GM12878 (cell line): ENCODE measurements around the gene UMAD1. TPM values are rescaled to one million over a fixed set of nuclear protein-coding genes. Genes with fewer than 3 reads are reported as not detected.

Source experiments
- ATF7 ChIP-seq: fragments of 450-650 bp; IDR thresholded peaks from 2 replicates; pipeline ENCODE4 v1.6.1; 2016; ENCODE audit warnings: low read depth, mild to moderate bottlenecking
- CHD2 ChIP-seq: IDR thresholded peaks from 2 replicates; pipeline ENCODE4 v1.6.1; 2011; ENCODE audit warnings: low read depth, low read length, improper control_type of control experiment, borderline replicate concordance
- CREM ChIP-seq: IDR thresholded peaks from 2 replicates; pipeline ENCODE4 v1.6.1; 2014; ENCODE audit warnings: antibody characterized with exemption, low read depth
- DPF2 ChIP-seq: fragments of 450-650 bp; IDR thresholded peaks from 2 replicates; pipeline ENCODE4 v1.6.1; 2017; ENCODE audit warnings: mild to moderate bottlenecking
- EGR1 ChIP-seq, 2 experiments: IDR thresholded peaks; 1 replicate in 1 of 2; 2 replicates in 1 of 2; pipeline ENCODE4 v1.6.1; 2011 to 2012; ENCODE audit warnings: low read depth in 2 of 2, low read length in 2 of 2, borderline replicate concordance in 1 of 2, mild to moderate bottlenecking in 1 of 2, moderate library complexity in 1 of 2
- EP300 ChIP-seq, 2 experiments: fragments of 150-350 bp in 1 of 2; IDR thresholded peaks; 2 replicates each; pipeline ENCODE4 v1.6.1; 2011 to 2012; ENCODE audit warnings: low read depth in 2 of 2, low read length in 2 of 2, borderline replicate concordance in 1 of 2, improper control_type of control experiment in 1 of 2, inconsistent platforms in 1 of 2; ENCODE audit not compliant: control insufficient read depth in 1 of 2
- KDM1A ChIP-seq: fragments of 200-600 bp; sonication (generic); IDR thresholded peaks from 2 replicates; pipeline ENCODE4 v1.6.1; 2016; ENCODE audit warnings: borderline replicate concordance
- LARP7 ChIP-seq: fragments of 450-650 bp; IDR thresholded peaks from 2 replicates; pipeline ENCODE4 v1.6.1; 2017; ENCODE audit warnings: mild to moderate bottlenecking
- MEF2B ChIP-seq: fragments of 450-650 bp; IDR thresholded peaks from 2 replicates; pipeline ENCODE4 v1.6.1; 2018; ENCODE audit warnings: mild to moderate bottlenecking, moderate library complexity; ENCODE audit not compliant: partially characterized antibody, poor library complexity, severe bottlenecking
- NBN ChIP-seq: fragments of 450-650 bp; IDR thresholded peaks from 2 replicates; pipeline ENCODE4 v1.6.1; 2016
- NR2C2 ChIP-seq: IDR thresholded peaks from 2 replicates; pipeline ENCODE4 v1.6.1; 2011; ENCODE audit warnings: borderline replicate concordance, low read depth; ENCODE audit not compliant: control insufficient read depth, insufficient read length
- RBBP5 ChIP-seq: fragments of 200-600 bp; sonication (generic); conservative IDR thresholded peaks from 2 replicates; pipeline ENCODE4 v1.6.1; 2016
- RFX5 ChIP-seq: IDR thresholded peaks from 2 replicates; pipeline ENCODE4 v1.6.1; 2011; ENCODE audit warnings: low read depth, low read length, improper control_type of control experiment
- SRF ChIP-seq, 2 experiments: IDR thresholded peaks; 2 replicates each; pipeline ENCODE4 v1.6.1; 2011; ENCODE audit warnings: low read depth in 2 of 2, low read length in 2 of 2, mild to moderate bottlenecking in 1 of 2, moderate library complexity in 1 of 2
- TARDBP ChIP-seq: IDR thresholded peaks from 2 replicates; pipeline ENCODE4 v1.6.1; 2016; ENCODE audit warnings: borderline replicate concordance
- TCF3 ChIP-seq: IDR thresholded peaks from 2 replicates; pipeline ENCODE4 v1.6.1; 2012; ENCODE audit warnings: low read depth, mild to moderate bottlenecking, low read length, borderline replicate concordance; ENCODE audit not compliant: insufficient read depth
- YY1 ChIP-seq: IDR thresholded peaks from 2 replicates; pipeline ENCODE4 v1.6.1; 2011; ENCODE audit warnings: low read depth, mild to moderate bottlenecking, low read length
- ZNF24 ChIP-seq: fragments of 450-650 bp; IDR thresholded peaks from 2 replicates; pipeline ENCODE4 v1.6.1; 2017; ENCODE audit warnings: antibody characterized with exemption, mild to moderate bottlenecking
- polyA plus RNA-seq, 11 experiments: library from polyadenylated mRNA; depleted of rRNA in 4 of 11; unstranded in 6 of 11; stranded (reverse) in 5 of 11; fragments of >200 nt; fragmentation: Nextera tagmentation in 4 of 11; fragmentation: Illumina TruSeq in 1 of 11; extraction: Ambion mirVana in 4 of 11; extraction: Trizol in 1 of 11; gene quantifications; 1 replicate in 1 of 11; 2 replicates in 10 of 11; pipeline versions ENCODE4 v1.2.1 to v1.2.3, GENCODE V29; 2011 to 2016; ENCODE audit warnings: inconsistent platforms in 2 of 11, missing spikeins in 2 of 11, low read depth in 1 of 11
- total RNA-seq, 4 experiments: library from RNA; depleted of rRNA in 3 of 4; stranded (reverse); fragments of >200 nt in 3 of 4; fragmentation: Illumina TruSeq in 1 of 4; extraction: Trizol in 1 of 4; gene quantifications; 2 replicates each; pipeline versions ENCODE4 v1.2.1 to v1.2.3, GENCODE V29; 2013 to 2021
- TF ChIP-seq, protein P1 (sequence below): fragments of 450-650 bp; IDR thresholded peaks from 2 replicates; pipeline ENCODE4 v1.6.1; 2018; ENCODE audit warnings: mild to moderate bottlenecking, low read depth, moderate library complexity; ENCODE audit not compliant: partially characterized antibody
- TF ChIP-seq, protein P2 (sequence below): IDR thresholded peaks from 2 replicates; pipeline ENCODE4 v1.6.1; 2012; ENCODE audit warnings: low read depth, low read length, improper control_type of control experiment
- TF ChIP-seq, protein P3 (sequence below): fragments of 450-650 bp; IDR thresholded peaks from 2 replicates; pipeline ENCODE4 v1.6.1; 2014; ENCODE audit warnings: mild to moderate bottlenecking
- TF ChIP-seq, protein P4 (sequence below), 3 experiments: IDR thresholded peaks in 2 of 3; conservative IDR thresholded peaks in 1 of 3; 2 replicates each; pipeline ENCODE4 v1.5.1; 2011; ENCODE audit warnings: low read depth in 3 of 3, low read length in 3 of 3, mild to moderate bottlenecking in 3 of 3, control low read depth in 2 of 3, moderate library complexity in 2 of 3, inconsistent platforms in 1 of 3, mixed read lengths in 1 of 3; ENCODE audit not compliant: control insufficient read depth in 2 of 3, insufficient read depth in 1 of 3; ENCODE audit errors: extremely low read depth in 1 of 3
- TF ChIP-seq, protein P5 (sequence below): fragments of 450-650 bp; IDR thresholded peaks from 2 replicates; pipeline ENCODE4 v1.6.1; 2016; ENCODE audit warnings: mild to moderate bottlenecking

UMAD1 gene
- total and polyA plus RNA-seq, 10 of the 15 experiments (the other 5 are each of a cell fraction or from before 2014, with no cell fraction given): 6.0 to 28.6 (median 9.3) TPM

DNA sequence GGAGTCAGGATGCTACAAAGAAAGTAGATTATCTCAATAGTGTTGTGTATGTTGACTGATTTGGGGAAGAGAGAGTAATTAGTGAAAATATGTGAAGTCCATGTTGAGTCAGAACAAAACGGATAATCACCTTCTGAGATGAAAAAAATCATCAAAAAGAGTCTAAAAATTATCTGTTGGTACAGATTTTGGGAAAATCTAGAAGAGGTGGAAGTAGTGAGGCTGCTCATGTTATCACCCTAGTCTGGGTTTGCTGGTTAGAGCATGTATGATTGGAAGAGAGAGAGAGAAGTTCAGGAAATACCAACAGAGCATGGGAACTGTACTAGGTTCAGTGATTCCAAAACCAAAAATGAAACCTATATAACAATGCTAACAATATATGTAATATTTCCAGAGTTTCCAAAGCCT is 65.6 kb downstream of the UMAD1 start (continued):
- TF ChIP-seq DPF2 (peak; percentile 98), RFX5 (no peak), CHD2 (peak; percentile 52; the same call in 1 of the 2 replicates), KDM1A (no peak), MEF2B (peak; percentile 53), CREM (peak; percentile 46; the same call in 1 of the 2 replicates), YY1 (no peak), EGR1 (IDR thresholded peaks at IDR 0.05; ENCODE audit: borderline replicate concordance in 1 of 2, low read depth in 2 of 2, low read length in 2 of 2) (no peak), SRF (IDR thresholded peaks at IDR 0.05; ENCODE audit: low read depth in 2 of 2, low read length in 2 of 2) (no peak), NR2C2 (no peak), ZNF24 (no peak), TARDBP (no peak), LARP7 (no peak), NBN (peak; percentile 62; the same call in 1 of the 2 replicates), RBBP5 (no peak), ATF7 (peak; percentile 88), TCF3 (no peak), EP300 (IDR thresholded peaks at IDR 0.05; ENCODE audit: borderline replicate concordance in 1 of 2, control insufficient read depth in 1 of 2, low read depth in 2 of 2, low read length in 2 of 2) (peak; percentile 79 to 91)
- TF ChIP-seq, protein P1, sequence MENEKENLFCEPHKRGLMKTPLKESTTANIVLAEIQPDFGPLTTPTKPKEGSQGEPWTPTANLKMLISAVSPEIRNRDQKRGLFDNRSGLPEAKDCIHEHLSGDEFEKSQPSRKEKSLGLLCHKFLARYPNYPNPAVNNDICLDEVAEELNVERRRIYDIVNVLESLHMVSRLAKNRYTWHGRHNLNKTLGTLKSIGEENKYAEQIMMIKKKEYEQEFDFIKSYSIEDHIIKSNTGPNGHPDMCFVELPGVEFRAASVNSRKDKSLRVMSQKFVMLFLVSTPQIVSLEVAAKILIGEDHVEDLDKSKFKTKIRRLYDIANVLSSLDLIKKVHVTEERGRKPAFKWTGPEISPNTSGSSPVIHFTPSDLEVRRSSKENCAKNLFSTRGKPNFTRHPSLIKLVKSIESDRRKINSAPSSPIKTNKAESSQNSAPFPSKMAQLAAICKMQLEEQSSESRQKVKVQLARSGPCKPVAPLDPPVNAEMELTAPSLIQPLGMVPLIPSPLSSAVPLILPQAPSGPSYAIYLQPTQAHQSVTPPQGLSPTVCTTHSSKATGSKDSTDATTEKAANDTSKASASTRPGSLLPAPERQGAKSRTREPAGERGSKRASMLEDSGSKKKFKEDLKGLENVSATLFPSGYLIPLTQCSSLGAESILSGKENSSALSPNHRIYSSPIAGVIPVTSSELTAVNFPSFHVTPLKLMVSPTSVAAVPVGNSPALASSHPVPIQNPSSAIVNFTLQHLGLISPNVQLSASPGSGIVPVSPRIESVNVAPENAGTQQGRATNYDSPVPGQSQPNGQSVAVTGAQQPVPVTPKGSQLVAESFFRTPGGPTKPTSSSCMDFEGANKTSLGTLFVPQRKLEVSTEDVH: no peak
- TF ChIP-seq, protein P2, sequence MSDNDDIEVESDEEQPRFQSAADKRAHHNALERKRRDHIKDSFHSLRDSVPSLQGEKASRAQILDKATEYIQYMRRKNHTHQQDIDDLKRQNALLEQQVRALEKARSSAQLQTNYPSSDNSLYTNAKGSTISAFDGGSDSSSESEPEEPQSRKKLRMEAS: no peak
- TF ChIP-seq, protein P3, sequence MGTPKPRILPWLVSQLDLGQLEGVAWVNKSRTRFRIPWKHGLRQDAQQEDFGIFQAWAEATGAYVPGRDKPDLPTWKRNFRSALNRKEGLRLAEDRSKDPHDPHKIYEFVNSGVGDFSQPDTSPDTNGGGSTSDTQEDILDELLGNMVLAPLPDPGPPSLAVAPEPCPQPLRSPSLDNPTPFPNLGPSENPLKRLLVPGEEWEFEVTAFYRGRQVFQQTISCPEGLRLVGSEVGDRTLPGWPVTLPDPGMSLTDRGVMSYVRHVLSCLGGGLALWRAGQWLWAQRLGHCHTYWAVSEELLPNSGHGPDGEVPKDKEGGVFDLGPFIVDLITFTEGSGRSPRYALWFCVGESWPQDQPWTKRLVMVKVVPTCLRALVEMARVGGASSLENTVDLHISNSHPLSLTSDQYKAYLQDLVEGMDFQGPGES: no peak
- TF ChIP-seq, protein P4, sequence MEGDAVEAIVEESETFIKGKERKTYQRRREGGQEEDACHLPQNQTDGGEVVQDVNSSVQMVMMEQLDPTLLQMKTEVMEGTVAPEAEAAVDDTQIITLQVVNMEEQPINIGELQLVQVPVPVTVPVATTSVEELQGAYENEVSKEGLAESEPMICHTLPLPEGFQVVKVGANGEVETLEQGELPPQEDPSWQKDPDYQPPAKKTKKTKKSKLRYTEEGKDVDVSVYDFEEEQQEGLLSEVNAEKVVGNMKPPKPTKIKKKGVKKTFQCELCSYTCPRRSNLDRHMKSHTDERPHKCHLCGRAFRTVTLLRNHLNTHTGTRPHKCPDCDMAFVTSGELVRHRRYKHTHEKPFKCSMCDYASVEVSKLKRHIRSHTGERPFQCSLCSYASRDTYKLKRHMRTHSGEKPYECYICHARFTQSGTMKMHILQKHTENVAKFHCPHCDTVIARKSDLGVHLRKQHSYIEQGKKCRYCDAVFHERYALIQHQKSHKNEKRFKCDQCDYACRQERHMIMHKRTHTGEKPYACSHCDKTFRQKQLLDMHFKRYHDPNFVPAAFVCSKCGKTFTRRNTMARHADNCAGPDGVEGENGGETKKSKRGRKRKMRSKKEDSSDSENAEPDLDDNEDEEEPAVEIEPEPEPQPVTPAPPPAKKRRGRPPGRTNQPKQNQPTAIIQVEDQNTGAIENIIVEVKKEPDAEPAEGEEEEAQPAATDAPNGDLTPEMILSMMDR (IDR thresholded peaks at IDR 0.05 in 2 of 3, conservative IDR thresholded peaks at IDR 0.05 in 1 of 3; ENCODE audit: control insufficient read depth in 2 of 3, extremely low read depth in 1 of 3, insufficient read depth in 1 of 3, low read depth in 3 of 3, low read length in 3 of 3): no peak
- TF ChIP-seq, protein P5, sequence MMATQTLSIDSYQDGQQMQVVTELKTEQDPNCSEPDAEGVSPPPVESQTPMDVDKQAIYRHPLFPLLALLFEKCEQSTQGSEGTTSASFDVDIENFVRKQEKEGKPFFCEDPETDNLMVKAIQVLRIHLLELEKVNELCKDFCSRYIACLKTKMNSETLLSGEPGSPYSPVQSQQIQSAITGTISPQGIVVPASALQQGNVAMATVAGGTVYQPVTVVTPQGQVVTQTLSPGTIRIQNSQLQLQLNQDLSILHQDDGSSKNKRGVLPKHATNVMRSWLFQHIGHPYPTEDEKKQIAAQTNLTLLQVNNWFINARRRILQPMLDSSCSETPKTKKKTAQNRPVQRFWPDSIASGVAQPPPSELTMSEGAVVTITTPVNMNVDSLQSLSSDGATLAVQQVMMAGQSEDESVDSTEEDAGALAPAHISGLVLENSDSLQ: no peak
